KMS-11 (cell line): ENCODE measurements around the gene CFAP251.

Experiments
- H2AFZ ChIP-seq: fragments of 200-600 bp; sonication (generic); 2 replicates; pipeline ENCODE4 v1.6.1; 2016; ENCODE audit warnings: antibody characterized with exemption, mixed run types, low read depth
- H3K27ac ChIP-seq: fragments of 200-600 bp; sonication (generic); 2 replicates; pipeline ENCODE4 v1.6.1; 2016; ENCODE audit warnings: mild to moderate bottlenecking, mixed run types
- H3K27me3 ChIP-seq: fragments of 200-600 bp; sonication (generic); 2 replicates; pipeline ENCODE4 v1.6.1; 2017; ENCODE audit warnings: mild to moderate bottlenecking, low read depth, mixed run types, moderate library complexity; ENCODE audit not compliant: insufficient read depth
- H3K36me3 ChIP-seq: fragments of 200-600 bp; sonication (generic); 2 replicates; pipeline ENCODE4 v1.6.1; 2017; ENCODE audit warnings: mild to moderate bottlenecking, mixed run types; ENCODE audit not compliant: insufficient read depth
- H3K4me1 ChIP-seq: fragments of 200-600 bp; sonication (generic); 2 replicates; pipeline ENCODE4 v1.6.1; 2016; ENCODE audit warnings: mild to moderate bottlenecking, low read depth, mixed run types; ENCODE audit not compliant: poor library complexity, severe bottlenecking
- H3K4me2 ChIP-seq: fragments of 200-600 bp; sonication (generic); 2 replicates; pipeline ENCODE4 v1.7.0; 2016; ENCODE audit warnings: mild to moderate bottlenecking, mixed run types
- H3K4me3 ChIP-seq: fragments of 200-600 bp; sonication (generic); IDR thresholded peaks from 2 replicates; pipeline ENCODE4 v1.6.1; 2017; ENCODE audit warnings: low read depth, low read length, mixed read lengths; ENCODE audit not compliant: insufficient read depth
- H3K79me2 ChIP-seq: fragments of 200-600 bp; sonication (generic); 2 replicates; pipeline ENCODE4 v1.6.1; 2016; ENCODE audit warnings: low read depth, mixed run types; ENCODE audit not compliant: insufficient read depth
- H3K9ac ChIP-seq: fragments of 200-600 bp; sonication (generic); 2 replicates; pipeline ENCODE4 v1.6.1; 2016; ENCODE audit warnings: mild to moderate bottlenecking, mixed run types
- H4K20me1 ChIP-seq: fragments of 200-600 bp; sonication (generic); 2 replicates; pipeline ENCODE4 v1.6.1; 2016; ENCODE audit warnings: mild to moderate bottlenecking, mixed run types; ENCODE audit not compliant: insufficient read depth
- TF ChIP-seq, protein P1 (sequence below): fragments of 200-600 bp; sonication (generic); conservative IDR thresholded peaks from 2 replicates; pipeline ENCODE4 v1.6.1; 2017; ENCODE audit warnings: low read depth, mild to moderate bottlenecking, antibody characterized with exemption, low read length, moderate library complexity, mixed read lengths

CFAP251 gene

DNA sequence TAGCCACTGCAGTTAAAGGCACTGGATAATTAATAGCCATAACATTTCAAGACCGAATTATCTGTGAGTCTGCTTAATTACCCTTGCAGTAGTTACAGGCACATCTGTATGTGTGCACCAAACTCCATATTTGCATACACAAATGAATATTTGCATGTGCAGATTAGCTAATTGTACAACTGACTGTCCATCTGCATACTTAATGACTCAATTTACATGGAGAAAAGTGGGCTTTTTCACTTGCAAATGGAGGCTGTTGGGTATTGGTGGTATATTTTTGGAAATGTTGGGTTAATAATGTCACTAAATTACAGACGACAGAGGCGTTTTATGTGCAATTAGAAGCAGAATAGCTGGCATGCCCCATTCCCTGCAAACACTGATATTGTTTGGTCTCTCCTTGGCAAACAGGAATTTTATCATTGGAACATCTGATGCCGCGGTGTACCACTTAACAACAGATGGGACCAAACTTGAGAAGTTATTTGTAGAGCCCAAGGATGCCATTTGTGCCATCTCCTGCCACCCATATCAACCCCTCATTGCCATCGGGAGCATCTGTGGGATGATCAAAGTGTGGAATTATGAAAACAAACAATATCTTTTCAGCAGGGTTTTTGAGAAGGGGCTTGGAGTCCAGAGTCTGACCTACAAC lies 39.6 kb downstream of the CFAP251 start:
- H2AFZ ChIP-seq, result no peak overlapping the region
- H3K79me2 ChIP-seq, result no peaks in the 10 kb centered on the region
- TF ChIP-seq, protein P1, sequence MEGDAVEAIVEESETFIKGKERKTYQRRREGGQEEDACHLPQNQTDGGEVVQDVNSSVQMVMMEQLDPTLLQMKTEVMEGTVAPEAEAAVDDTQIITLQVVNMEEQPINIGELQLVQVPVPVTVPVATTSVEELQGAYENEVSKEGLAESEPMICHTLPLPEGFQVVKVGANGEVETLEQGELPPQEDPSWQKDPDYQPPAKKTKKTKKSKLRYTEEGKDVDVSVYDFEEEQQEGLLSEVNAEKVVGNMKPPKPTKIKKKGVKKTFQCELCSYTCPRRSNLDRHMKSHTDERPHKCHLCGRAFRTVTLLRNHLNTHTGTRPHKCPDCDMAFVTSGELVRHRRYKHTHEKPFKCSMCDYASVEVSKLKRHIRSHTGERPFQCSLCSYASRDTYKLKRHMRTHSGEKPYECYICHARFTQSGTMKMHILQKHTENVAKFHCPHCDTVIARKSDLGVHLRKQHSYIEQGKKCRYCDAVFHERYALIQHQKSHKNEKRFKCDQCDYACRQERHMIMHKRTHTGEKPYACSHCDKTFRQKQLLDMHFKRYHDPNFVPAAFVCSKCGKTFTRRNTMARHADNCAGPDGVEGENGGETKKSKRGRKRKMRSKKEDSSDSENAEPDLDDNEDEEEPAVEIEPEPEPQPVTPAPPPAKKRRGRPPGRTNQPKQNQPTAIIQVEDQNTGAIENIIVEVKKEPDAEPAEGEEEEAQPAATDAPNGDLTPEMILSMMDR, result no peak
- H4K20me1 ChIP-seq, result no peaks in the 10 kb centered on the region
- H3K27me3 ChIP-seq, result no peaks in the 10 kb centered on the region
- H3K9ac ChIP-seq, result no peak overlapping the region
- H3K27ac ChIP-seq, result no peak overlapping the region
- H3K4me1 ChIP-seq, result no peaks in the 10 kb centered on the region
- H3K4me3 ChIP-seq, result no peak overlapping the region
- no peaks in the 10 kb centered on the region for H3K36me3 ChIP-seq
- no peak overlapping the region for H3K4me2 ChIP-seq

GRCh38 chr12:121958541-121959240 lies 40.3 kb downstream of the CFAP251 start:
- Histone ChIP-seq H3K4me3 (no peak overlapping the region), H3K27me3 (no peaks in the 10 kb centered on the region), H4K20me1 (no peaks in the 10 kb centered on the region), H3K4me2 (no peak overlapping the region), H3K27ac (no peak overlapping the region), H3K79me2 (no peaks in the 10 kb centered on the region), H3K36me3 (no peaks in the 10 kb centered on the region), H2AFZ (no peak overlapping the region), H3K4me1 (no peaks in the 10 kb centered on the region), H3K9ac (no peak overlapping the region)
- TF ChIP-seq, protein P1, result no peak

- Histone ChIP-seq H4K20me1 (no peaks in the 10 kb centered on the region), H3K79me2 (no peaks in the 10 kb centered on the region), H3K9ac (no peak overlapping the region), H2AFZ (no peak overlapping the region), H3K36me3 (no peaks in the 10 kb centered on the region), H3K27me3 (no peaks in the 10 kb centered on the region), H3K4me1 (no peaks in the 10 kb centered on the region), H3K4me2 (no peak overlapping the region), H3K4me3 (no peak overlapping the region), H3K27ac (no peak overlapping the region)
- TF ChIP-seq, protein P1, result no peak
Measured at GRCh38 chr12:121960541-121960940, 42.1 kb downstream of the CFAP251 start.

- Histone ChIP-seq H4K20me1 (no peaks in the 10 kb centered on the region), H3K4me3 (no peak overlapping the region), H3K9ac (no peak overlapping the region), H3K79me2 (no peaks in the 10 kb centered on the region), H3K36me3 (no peaks in the 10 kb centered on the region), H3K4me2 (no peak overlapping the region), H3K27me3 (no peaks in the 10 kb centered on the region), H3K27ac (no peak overlapping the region), H2AFZ (no peak overlapping the region), H3K4me1 (no peaks in the 10 kb centered on the region)
- TF ChIP-seq, protein P1, result no peak
Measured at GRCh38 chr12:121961195-121961879, 42.9 kb downstream of the CFAP251 start.
